HG03139 (cell line): ENCODE data around the gene KCNA10.
"Not testable (repeated sequence)": the region's sequence is repeated elsewhere in the genome, so short reads cannot be mapped to it uniquely, and the experiment has no call there.

ENCODE experiments used
- ATAC-seq: cut with Tn5 transposase; IDR thresholded peaks from one replicate; pipeline ENCODE4 v1.9.1; 2021; ENCODE audit not compliant: unreplicated experiment

KCNA10 gene

GRCh38 chr1:110535985-110536384 lies 17.0 kb upstream of the KCNA10 start:
- no peak for ATAC-seq

GRCh38 chr1:110533230-110533629 lies 14.3 kb upstream of the KCNA10 start:
- no peak for ATAC-seq

- ATAC-seq, result no peak
Measured at GRCh38 chr1:110529011-110529410, 10.0 kb upstream of the KCNA10 start.

GRCh38 chr1:110526201-110526780 lies 7.3 kb upstream of the KCNA10 start:
- no peak for ATAC-seq

GRCh38 chr1:110525249-110525595 lies 6.2 kb upstream of the KCNA10 start:
- ATAC-seq, result no peak

- ATAC-seq, result no peak
Measured at GRCh38 chr1:110524311-110525248, 5.6 kb upstream of the KCNA10 start.

- ATAC-seq, result no peak
Measured at GRCh38 chr1:110523011-110523410, 4.0 kb upstream of the KCNA10 start.

- no peak for ATAC-seq
Measured at GRCh38 chr1:110522560-110522959, 3.6 kb upstream of the KCNA10 start.

GRCh38 chr1:110520827-110521226 lies 1.9 kb upstream of the KCNA10 start:
- ATAC-seq, result no peak

GRCh38 chr1:110515891-110516290 lies 3.1 kb downstream of the KCNA10 start:
- no peak for ATAC-seq

- ATAC-seq, result no peak
Measured at GRCh38 chr1:110515041-110515440, 3.9 kb downstream of the KCNA10 start.

GRCh38 chr1:110513511-110513910 lies 5.5 kb downstream of the KCNA10 start:
- ATAC-seq, result no peak

- no peak for ATAC-seq
Measured at GRCh38 chr1:110511436-110511835, 7.5 kb downstream of the KCNA10 start.

GRCh38 chr1:110510921-110511320 lies 8.1 kb downstream of the KCNA10 start:
- ATAC-seq, result not testable (repeated sequence)

- no peak for ATAC-seq
Measured at GRCh38 chr1:110509655-110510054, 9.3 kb downstream of the KCNA10 start.

- no peak for ATAC-seq
Measured at GRCh38 chr1:110508028-110508940, 10.7 kb downstream of the KCNA10 start.

- no peak for ATAC-seq
Measured at GRCh38 chr1:110506541-110506940, 12.4 kb downstream of the KCNA10 start.

GRCh38 chr1:110505596-110505995 lies 13.4 kb downstream of the KCNA10 start:
- ATAC-seq, result no peak

- ATAC-seq, result no peak
Measured at GRCh38 chr1:110504226-110504625, 14.7 kb downstream of the KCNA10 start.

GRCh38 chr1:110503471-110503870 lies 15.5 kb downstream of the KCNA10 start:
- no peak for ATAC-seq

GRCh38 chr1:110502402-110503151 lies 16.4 kb downstream of the KCNA10 start:
- no peak for ATAC-seq
